Measurements from ENCODE around the gene DGCR2.

- TF ChIP-seq, protein P1, sequence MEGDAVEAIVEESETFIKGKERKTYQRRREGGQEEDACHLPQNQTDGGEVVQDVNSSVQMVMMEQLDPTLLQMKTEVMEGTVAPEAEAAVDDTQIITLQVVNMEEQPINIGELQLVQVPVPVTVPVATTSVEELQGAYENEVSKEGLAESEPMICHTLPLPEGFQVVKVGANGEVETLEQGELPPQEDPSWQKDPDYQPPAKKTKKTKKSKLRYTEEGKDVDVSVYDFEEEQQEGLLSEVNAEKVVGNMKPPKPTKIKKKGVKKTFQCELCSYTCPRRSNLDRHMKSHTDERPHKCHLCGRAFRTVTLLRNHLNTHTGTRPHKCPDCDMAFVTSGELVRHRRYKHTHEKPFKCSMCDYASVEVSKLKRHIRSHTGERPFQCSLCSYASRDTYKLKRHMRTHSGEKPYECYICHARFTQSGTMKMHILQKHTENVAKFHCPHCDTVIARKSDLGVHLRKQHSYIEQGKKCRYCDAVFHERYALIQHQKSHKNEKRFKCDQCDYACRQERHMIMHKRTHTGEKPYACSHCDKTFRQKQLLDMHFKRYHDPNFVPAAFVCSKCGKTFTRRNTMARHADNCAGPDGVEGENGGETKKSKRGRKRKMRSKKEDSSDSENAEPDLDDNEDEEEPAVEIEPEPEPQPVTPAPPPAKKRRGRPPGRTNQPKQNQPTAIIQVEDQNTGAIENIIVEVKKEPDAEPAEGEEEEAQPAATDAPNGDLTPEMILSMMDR (IDR thresholded peaks at IDR 0.05; ENCODE audit: low read depth, low read length) = no peak
- no peak for TF ChIP-seq EZH2phosphoT487 (IDR thresholded peaks at IDR 0.05; ENCODE audit: low read depth)
Observed at GRCh38 chr22:19047993-19048392, 74.2 kb downstream of the DGCR2 start.

All from OCI-LY3 (cell line).